ENCODE measurements around the gene CINP. TPM values are rescaled to one million over a fixed set of nuclear protein-coding genes. Genes with fewer than 3 reads are reported as not detected.
"Not testable (repeated sequence)": the region's sequence is repeated elsewhere in the genome, so short reads cannot be mapped to it uniquely, and the experiment has no call there.

The CINP gene
- total and polyA plus RNA-seq, 12 donors, result 38.3 to 92.6 (median 41.7) TPM

DNA sequence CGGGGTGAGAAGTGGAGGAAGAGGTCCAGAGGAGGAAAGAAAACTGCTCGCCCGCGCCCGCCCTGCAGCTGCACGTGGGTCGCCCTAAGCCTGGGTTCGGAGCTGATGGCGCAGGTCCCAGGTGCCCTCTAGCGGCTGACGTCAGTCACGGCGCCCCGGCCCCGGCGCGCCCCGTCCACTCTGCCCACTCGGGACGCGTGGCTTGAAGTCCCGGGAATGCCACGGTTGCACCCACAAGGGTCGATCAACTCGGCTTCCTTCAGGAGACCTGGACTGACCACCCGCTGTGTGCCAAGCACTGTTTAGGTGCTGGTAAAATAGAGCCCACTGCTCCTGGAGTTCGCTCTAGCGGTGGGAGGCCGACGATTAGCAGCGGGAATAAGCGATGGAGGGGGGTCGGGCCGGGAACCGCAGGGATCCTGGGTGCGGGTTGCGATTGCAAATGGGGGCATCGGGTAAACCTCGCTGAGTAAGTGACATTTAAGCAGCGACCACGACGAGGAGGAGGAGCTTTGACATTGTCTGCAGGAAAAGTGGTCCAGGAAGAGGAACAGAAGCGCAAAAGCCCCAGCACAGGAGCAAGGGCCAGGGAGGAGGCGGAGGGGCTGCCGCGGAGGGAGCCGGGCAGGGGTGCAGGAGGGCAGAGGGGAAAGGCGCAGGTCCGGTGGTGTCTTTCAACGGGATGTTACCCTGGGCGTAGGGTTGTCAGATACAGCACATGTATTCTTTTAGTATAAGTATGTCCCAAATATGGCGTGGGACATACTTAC, 48.3 kb downstream of the CINP start:
- DNase-seq, result peak; percentile 81 to 93 (median 89)
- no peaks in the 10 kb centered on the region for H3K9me3 ChIP-seq (replicated peaks in 1 of 3)
- peak overlapping the region in 3 of 4 donors; percentile 8 to 52 (median 25) for H3K4me3 ChIP-seq
- peaks cover 0 to 36% of the 10 kb centered on the region in 2 donors for H3K4me1 ChIP-seq (replicated peaks in 1 of 2)
- peak overlapping the region in 3 of 5 donors; percentile 15 to 56 (median 34) for H3K27ac ChIP-seq
- 7 to 11% (median 7%) methylated on average over 37 to 52 of the region's 52 CpGs for WGBS, 4 donors
- H3K27me3 ChIP-seq, result no peaks in the 10 kb centered on the region
- intact Hi-C loops (cut with DNase I), result loop anchor here (2.0 to 5.0 kb wide), 2 partner anchors 80 to 82 kb away; no protein-coding TSS in a partner anchor
- no peaks in the 10 kb centered on the region for H3K36me3 ChIP-seq (replicated peaks in 1 of 2)
- TF ChIP-seq, protein P1, sequence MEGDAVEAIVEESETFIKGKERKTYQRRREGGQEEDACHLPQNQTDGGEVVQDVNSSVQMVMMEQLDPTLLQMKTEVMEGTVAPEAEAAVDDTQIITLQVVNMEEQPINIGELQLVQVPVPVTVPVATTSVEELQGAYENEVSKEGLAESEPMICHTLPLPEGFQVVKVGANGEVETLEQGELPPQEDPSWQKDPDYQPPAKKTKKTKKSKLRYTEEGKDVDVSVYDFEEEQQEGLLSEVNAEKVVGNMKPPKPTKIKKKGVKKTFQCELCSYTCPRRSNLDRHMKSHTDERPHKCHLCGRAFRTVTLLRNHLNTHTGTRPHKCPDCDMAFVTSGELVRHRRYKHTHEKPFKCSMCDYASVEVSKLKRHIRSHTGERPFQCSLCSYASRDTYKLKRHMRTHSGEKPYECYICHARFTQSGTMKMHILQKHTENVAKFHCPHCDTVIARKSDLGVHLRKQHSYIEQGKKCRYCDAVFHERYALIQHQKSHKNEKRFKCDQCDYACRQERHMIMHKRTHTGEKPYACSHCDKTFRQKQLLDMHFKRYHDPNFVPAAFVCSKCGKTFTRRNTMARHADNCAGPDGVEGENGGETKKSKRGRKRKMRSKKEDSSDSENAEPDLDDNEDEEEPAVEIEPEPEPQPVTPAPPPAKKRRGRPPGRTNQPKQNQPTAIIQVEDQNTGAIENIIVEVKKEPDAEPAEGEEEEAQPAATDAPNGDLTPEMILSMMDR (IDR thresholded peaks at IDR 0.05), result peak; percentile 75 to 96 (median 92)
- TF ChIP-seq POLR2A (IDR thresholded peaks at IDR 0.05), result no peak

DNA sequence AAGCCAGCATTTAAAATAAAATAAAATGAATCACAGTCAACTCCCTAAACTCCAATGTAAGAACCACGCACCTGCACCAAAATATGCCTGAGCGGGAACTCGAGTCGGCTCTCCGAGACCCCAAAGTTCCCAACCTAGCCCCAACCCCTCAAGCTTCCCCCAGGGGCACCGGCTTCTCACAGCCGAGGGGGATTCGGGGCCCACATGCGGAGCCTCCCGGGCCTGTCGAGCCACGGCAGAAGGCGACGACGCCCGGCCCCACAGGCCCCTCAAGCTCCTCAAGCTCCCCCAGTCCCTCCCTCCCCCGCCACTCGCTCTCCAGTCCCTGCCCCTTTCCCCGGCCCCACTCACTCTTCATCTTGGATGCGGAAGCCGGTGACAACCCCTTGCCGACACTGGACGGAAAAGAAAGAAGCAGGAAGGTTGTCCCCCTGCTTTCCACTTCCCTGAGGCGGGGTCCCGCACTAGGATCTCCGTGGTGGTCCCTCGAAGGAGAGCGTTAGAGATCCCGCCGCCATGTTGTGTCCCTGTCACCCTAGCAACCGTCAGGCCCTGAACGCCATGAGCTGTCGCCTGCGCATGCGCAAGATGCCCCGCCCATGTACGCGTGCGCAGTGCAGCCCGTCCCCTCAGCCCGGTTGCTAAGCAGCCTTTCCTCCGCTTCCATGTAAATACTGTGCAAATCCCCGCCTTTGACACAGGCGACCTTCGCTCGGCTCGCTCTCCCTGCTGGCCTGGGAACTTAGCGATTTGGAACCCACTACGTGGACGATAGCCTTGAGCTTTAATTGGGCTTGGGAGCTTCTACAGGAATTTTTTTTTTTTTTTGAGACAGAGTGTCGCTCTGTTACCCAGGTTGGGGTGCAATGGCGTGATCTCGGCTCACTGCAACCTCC, 57.8 kb downstream of the CINP start, which contains the start of gene MOK:
Gene MOK (minus strand): TSS at position 554 of the 896 bp plus-strand sequence. CDS start 196 bp downstream, at position 358.
- H3K27ac ChIP-seq, result peak within 1 kb of the TSS in 3 of 5 donors; percentile 55 to 82 (median 65)
- WGBS, 4 donors, result 0 to 2% (median 1%) methylated on average over 24 to 53 of the region's 53 CpGs
- peaks cover 0 to 9% of the 10 kb centered on the region in 2 donors for H3K4me1 ChIP-seq (replicated peaks in 1 of 2)
- no peaks in the 10 kb centered on the region for H3K9me3 ChIP-seq (replicated peaks in 1 of 3)
- intact Hi-C loops (cut with DNase I), result no loop called here
- H3K4me3 ChIP-seq, result peak within 1 kb of the TSS; percentile 69 to 93 (median 76)
- no peaks in the 10 kb centered on the region for H3K27me3 ChIP-seq
- TF ChIP-seq, protein P1 (IDR thresholded peaks at IDR 0.05), result no peak
- no peak for TF ChIP-seq POLR2A (IDR thresholded peaks at IDR 0.05)
- no peaks in the 10 kb centered on the region for H3K36me3 ChIP-seq (replicated peaks in 1 of 2)
- peak; percentile 95 to 99 (median 97) for DNase-seq

DNA sequence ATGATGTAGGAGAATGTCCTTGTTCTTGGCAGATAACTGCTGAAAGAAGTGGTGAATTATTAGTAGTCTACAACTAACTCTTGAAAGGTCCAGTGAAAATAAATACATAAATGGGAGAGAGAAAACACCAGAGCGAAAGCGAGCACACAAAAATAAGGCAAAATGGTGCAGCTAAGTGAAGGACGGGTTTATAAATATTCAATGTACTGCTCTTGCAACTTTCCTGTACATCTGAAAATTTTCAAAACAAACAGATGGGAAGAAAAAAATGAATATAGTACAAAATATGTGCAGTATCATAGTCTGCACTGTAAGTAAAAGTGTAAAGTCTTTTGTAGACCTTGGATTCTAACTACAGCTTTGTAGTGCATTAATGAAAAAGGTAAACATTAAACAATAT, 59.0 kb downstream of the CINP start:
- no peak overlapping the region for H3K4me3 ChIP-seq
- peaks cover 0 to 9% of the 10 kb centered on the region in 2 donors for H3K4me1 ChIP-seq (replicated peaks in 1 of 2)
- peak overlapping the region in 1 of 5 donors; percentile 7 for H3K27ac ChIP-seq
- intact Hi-C loops (cut with DNase I), result no loop called here
- DNase-seq, result no peak
- no peaks in the 10 kb centered on the region for H3K27me3 ChIP-seq
- no peaks in the 10 kb centered on the region for H3K9me3 ChIP-seq (replicated peaks in 1 of 3)
- no peaks in the 10 kb centered on the region for H3K36me3 ChIP-seq (replicated peaks in 1 of 2)
- TF ChIP-seq POLR2A (IDR thresholded peaks at IDR 0.05), result no peak
- TF ChIP-seq, protein P1 (IDR thresholded peaks at IDR 0.05), result no peak
- WGBS, 4 donors, result 63 to 86% (median 69%) methylated on average over 3 of the region's 3 CpGs

DNA sequence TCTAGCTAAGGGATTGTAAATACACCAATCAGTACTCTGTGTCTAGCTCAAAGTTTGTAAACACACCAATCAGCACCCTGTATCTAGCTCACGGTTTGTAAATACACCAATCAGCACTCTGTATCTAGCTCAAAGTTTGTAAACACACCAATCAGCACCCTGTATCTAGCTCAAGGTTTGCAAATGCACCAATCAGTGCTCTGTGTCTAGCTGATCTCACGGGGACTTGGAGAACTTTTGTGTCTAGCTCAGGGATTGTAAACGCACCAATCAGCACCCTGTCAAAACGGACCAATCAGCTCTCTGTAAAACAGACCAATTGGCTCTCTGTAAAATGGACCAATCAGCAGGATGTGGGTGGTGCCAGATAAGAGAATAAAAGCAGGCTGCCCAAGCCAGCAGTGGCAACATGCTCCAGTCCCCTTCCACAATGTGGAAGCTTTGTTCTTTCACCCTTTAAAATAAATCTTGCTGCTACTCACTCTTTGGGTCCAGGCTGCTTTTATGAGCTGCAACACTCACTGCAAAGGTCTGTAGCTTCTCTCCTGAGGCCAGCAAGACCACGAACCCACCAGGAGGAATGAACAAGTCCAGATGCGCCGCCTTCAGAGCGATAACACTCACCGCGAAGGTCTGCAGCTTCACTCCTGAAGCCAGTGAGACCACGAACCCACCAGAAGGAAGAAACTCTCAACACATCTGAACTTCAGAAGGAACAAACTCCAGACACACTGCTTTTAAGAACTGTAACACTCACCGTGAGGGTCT, 64.2 kb downstream of the CINP start:
- H3K4me3 ChIP-seq; H3K27me3 ChIP-seq; DNase-seq; H3K27ac ChIP-seq; H3K9me3 ChIP-seq (replicated peaks in 1 of 3); H3K36me3 ChIP-seq (replicated peaks in 1 of 2); intact Hi-C loops (cut with DNase I): not testable (repeated sequence)
- WGBS, 4 donors, result 90 to 94% (median 93%) methylated on average over 11 to 12 of the region's 12 CpGs
- peaks cover 7 to 21% of the 10 kb centered on the region in 2 donors for H3K4me1 ChIP-seq (replicated peaks in 1 of 2)
